Measurements from ENCODE around the gene EDC3. TPM values are rescaled to one million over a fixed set of nuclear protein-coding genes. Genes with fewer than 3 reads are reported as not detected.
A peak's percentile ranks its signal among the peaks of the same experiment; 100 is the strongest.

Gene EDC3
- total RNA-seq, 1 donor from 2014 or later, result 71.0 TPM

DNA sequence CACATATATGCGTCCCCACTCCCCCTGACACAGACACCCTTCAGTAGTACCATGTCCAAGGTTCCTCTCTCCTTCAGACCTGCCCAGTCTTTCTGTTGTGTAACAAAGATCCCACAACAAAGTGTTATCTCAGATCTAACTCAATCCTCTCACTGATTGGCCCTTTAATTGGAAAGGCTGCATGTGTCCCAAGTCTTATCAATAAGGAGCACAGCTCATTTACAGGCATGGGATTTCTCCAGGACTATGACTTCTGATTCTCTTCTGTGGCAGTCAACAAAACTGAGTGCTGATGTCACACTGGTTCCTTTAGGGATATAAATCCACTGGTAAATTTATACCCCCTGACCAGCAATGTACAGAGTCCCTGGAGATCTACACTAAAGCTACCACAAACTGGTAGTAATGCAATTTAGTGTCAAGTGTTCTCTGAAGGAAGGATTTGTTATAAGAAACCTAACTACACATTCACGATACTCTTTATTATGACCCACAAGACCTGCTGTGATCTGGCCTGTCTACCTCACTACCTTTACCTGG is 52.1 kb downstream of the EDC3 start:
- Mint-ChIP-seq H3K27ac (ENCODE audit: unreplicated experiment) (peak overlapping the region; percentile 72), H3K4me1 (ENCODE audit: unreplicated experiment) (peaks cover 56% of the 10 kb centered on the region), H3K9me3 (ENCODE audit: unreplicated experiment) (no peaks in the 10 kb centered on the region), H3K36me3 (ENCODE audit: low read depth, unreplicated experiment) (peaks cover 23% of the 10 kb centered on the region), H3K27me3 (ENCODE audit: unreplicated experiment) (peaks cover 4% of the 10 kb centered on the region), H3K4me3 (ENCODE audit: unreplicated experiment) (peak overlapping the region; percentile 53)
- DNase-seq (ENCODE audit: low spot score), result no peak
- TF ChIP-seq CTCF (IDR thresholded peaks at IDR 0.05; ENCODE audit: unreplicated experiment), result no peak

DNA sequence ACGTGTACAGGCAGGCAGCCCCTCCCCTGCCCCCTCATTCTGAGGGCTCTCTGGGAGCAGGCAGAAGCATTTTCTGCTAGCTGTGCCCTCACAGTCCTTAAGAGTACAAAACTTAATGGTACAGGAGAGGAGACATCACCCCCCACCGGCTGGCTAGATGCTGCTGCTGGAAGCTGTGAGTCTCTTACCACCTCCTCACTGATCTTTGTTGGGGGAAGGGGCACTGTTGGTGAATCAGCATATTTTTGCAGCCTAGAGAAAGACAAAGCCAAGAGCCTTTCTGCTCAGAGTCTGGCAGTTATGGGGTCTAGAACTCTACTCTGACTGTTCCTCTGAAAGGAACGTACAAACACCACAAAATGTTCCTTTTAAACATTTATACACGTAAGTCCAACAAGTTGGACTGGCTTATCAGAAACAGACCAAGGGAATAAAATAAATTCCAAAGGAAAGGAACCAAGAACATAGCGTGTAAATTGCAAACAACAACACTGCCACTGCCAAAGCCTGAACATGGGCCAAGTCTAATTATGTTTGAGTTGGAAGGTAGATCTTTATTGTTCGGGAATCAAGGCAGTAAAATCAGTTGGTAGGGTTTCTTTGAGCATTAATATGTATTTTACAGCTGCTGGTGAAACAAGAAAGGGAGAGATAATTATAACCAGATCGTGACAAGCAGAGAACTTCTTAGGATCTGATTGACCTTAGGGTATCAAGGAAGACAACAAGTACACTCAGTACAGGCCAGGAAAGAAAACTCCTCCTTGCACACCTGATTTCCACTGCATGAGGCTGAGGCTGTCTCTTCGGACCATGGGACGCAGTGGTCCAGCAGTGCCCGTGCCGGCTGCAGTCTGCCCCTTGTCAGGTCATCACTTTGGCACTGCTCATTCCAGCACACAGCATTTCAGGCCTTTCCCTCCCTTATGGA is 52.8 kb downstream of the EDC3 start:
- Mint-ChIP-seq H3K4me1 (ENCODE audit: unreplicated experiment) (peaks cover 50% of the 10 kb centered on the region), H3K9me3 (ENCODE audit: unreplicated experiment) (no peaks in the 10 kb centered on the region), H3K36me3 (ENCODE audit: low read depth, unreplicated experiment) (peaks cover 25% of the 10 kb centered on the region), H3K27me3 (ENCODE audit: unreplicated experiment) (peaks cover 4% of the 10 kb centered on the region), H3K27ac (ENCODE audit: unreplicated experiment) (peak overlapping the region; percentile 72), H3K4me3 (ENCODE audit: unreplicated experiment) (peak overlapping the region; percentile 53)
- no peak for DNase-seq (ENCODE audit: low spot score)
- no peak for TF ChIP-seq CTCF (IDR thresholded peaks at IDR 0.05; ENCODE audit: unreplicated experiment)

- no peak for TF ChIP-seq CTCF (IDR thresholded peaks at IDR 0.05; ENCODE audit: unreplicated experiment)
- Mint-ChIP-seq H3K4me1 (ENCODE audit: unreplicated experiment) (peaks cover 52% of the 10 kb centered on the region), H3K36me3 (ENCODE audit: low read depth, unreplicated experiment) (peaks cover 28% of the 10 kb centered on the region), H3K9me3 (ENCODE audit: unreplicated experiment) (no peaks in the 10 kb centered on the region), H3K27me3 (ENCODE audit: unreplicated experiment) (peaks cover 4% of the 10 kb centered on the region), H3K4me3 (ENCODE audit: unreplicated experiment) (no peak overlapping the region), H3K27ac (ENCODE audit: unreplicated experiment) (peak overlapping the region; percentile 77)
- no peak for DNase-seq (ENCODE audit: low spot score)
Measured at GRCh38 chr15:74642348-74642733, 53.5 kb downstream of the EDC3 start.

GRCh38 chr15:74641151-74641550 is 54.7 kb downstream of the EDC3 start:
- Mint-ChIP-seq H3K4me3 (ENCODE audit: unreplicated experiment) (no peak overlapping the region), H3K27ac (ENCODE audit: unreplicated experiment) (peak overlapping the region; percentile 80), H3K4me1 (ENCODE audit: unreplicated experiment) (peaks cover 54% of the 10 kb centered on the region), H3K36me3 (ENCODE audit: low read depth, unreplicated experiment) (peaks cover 36% of the 10 kb centered on the region), H3K27me3 (ENCODE audit: unreplicated experiment) (peaks cover 4% of the 10 kb centered on the region), H3K9me3 (ENCODE audit: unreplicated experiment) (no peaks in the 10 kb centered on the region)
- no peak for DNase-seq (ENCODE audit: low spot score)
- no peak for TF ChIP-seq CTCF (IDR thresholded peaks at IDR 0.05; ENCODE audit: unreplicated experiment)

GRCh38 chr15:74636984-74637383 is 58.8 kb downstream of the EDC3 start:
- DNase-seq (ENCODE audit: low spot score), result no peak
- no peak overlapping the region for H3K27ac Mint-ChIP-seq (ENCODE audit: unreplicated experiment)
- peaks cover 36% of the 10 kb centered on the region for H3K4me1 Mint-ChIP-seq (ENCODE audit: unreplicated experiment)
- H3K27me3 Mint-ChIP-seq (ENCODE audit: unreplicated experiment), result peaks cover 2% of the 10 kb centered on the region
- no peak for TF ChIP-seq CTCF (IDR thresholded peaks at IDR 0.05; ENCODE audit: unreplicated experiment)
- peaks cover 56% of the 10 kb centered on the region for H3K36me3 Mint-ChIP-seq (ENCODE audit: low read depth, unreplicated experiment)
- H3K9me3 Mint-ChIP-seq (ENCODE audit: unreplicated experiment), result no peaks in the 10 kb centered on the region
- H3K4me3 Mint-ChIP-seq (ENCODE audit: unreplicated experiment), result no peak overlapping the region
